A673 (cell line): ENCODE data around the gene MAST4. TPM values are rescaled to one million over a fixed set of nuclear protein-coding genes. Genes with fewer than 3 reads are reported as not detected.

Source experiments
- BruUV-seq: library from RNA; stranded (reverse); fragments of 400-500 nt; replicated peaks from 2 replicates; lab custom pipeline; 2021; lab: Mats Ljungman, UMichigan
- CTCF ChIA-PET: fragments of 300-600 bp; sonication (Branson Sonifier 250); formaldehyde crosslinking; loops from one replicate; lab custom pipeline; 2022; ENCODE audit warnings: antibody characterized with exemption; lab: Charles Lee
- POLR2A ChIA-PET: fragments of 300-600 bp; sonication (Branson Sonifier 250); formaldehyde crosslinking; loops from one replicate; lab custom pipeline; 2022; ENCODE audit warnings: antibody characterized with exemption; ENCODE audit not compliant: low non-redundant PET; lab: Charles Lee
- DNase-seq: peaks from one replicate; pipeline ENCODE4 v3.0.0-alpha.2; 2015; ENCODE audit warnings: low spot score
- H3K27ac ChIP-seq: fragments of 200-600 bp; sonication (generic); 2 replicates; pipeline ENCODE4 v1.5.1; 2016; ENCODE audit warnings: mixed run types, low read depth, mild to moderate bottlenecking, mixed read lengths, antibody characterized with exemption, low read length; ENCODE audit not compliant: poor library complexity, severe bottlenecking
- H3K27me3 ChIP-seq: fragments of 200-600 bp; sonication (generic); replicated peaks from 2 replicates; pipeline ENCODE4 v1.6.1; 2017; ENCODE audit warnings: mixed run types, low read depth, mild to moderate bottlenecking, mixed read lengths, antibody characterized with exemption, low read length; ENCODE audit not compliant: insufficient read depth, poor library complexity
- H3K36me3 ChIP-seq: fragments of 200-600 bp; sonication (generic); 2 replicates; pipeline ENCODE4 v1.6.1; 2016; ENCODE audit warnings: mixed run types, mild to moderate bottlenecking, mixed read lengths, antibody characterized with exemption, low read length; ENCODE audit not compliant: insufficient read depth, poor library complexity, severe bottlenecking
- H3K4me1 ChIP-seq: fragments of 200-600 bp; sonication (generic); 2 replicates; pipeline ENCODE4 v1.6.1; 2017; ENCODE audit warnings: mixed run types, mild to moderate bottlenecking, mixed read lengths, antibody characterized with exemption, low read length; ENCODE audit not compliant: insufficient read depth, poor library complexity, severe bottlenecking
- H3K4me3 ChIP-seq: fragments of 200-600 bp; sonication (generic); 2 replicates; pipeline ENCODE4 v1.5.1; 2016; ENCODE audit warnings: low read depth, mixed run types, mild to moderate bottlenecking, mixed read lengths, low read length; ENCODE audit not compliant: poor library complexity, severe bottlenecking
- H3K9me3 ChIP-seq: fragments of 200-600 bp; sonication (generic); 2 replicates; pipeline ENCODE4 v1.6.1; 2016; ENCODE audit warnings: mixed run types, low read depth, mild to moderate bottlenecking, mixed read lengths, antibody characterized with exemption, low read length; ENCODE audit not compliant: poor library complexity, severe bottlenecking
- EZH2 ChIP-seq: fragments of 200-600 bp; sonication (generic); IDR thresholded peaks from 2 replicates; pipeline ENCODE4 v1.6.1; 2017; ENCODE audit warnings: borderline replicate concordance, low read depth, mild to moderate bottlenecking, mixed read lengths, antibody characterized with exemption, low read length; ENCODE audit not compliant: poor library complexity, severe bottlenecking
- intact Hi-C: fragments of 100-400 bp; cut with micrococcal nuclease; formaldehyde crosslinking; loops from one replicate; pipeline ENCODE4 v1.10.0; 2022; ENCODE audit not compliant: unreplicated experiment
- total RNA-seq: library from RNA; stranded (reverse); gene quantifications from 2 replicates; pipeline ENCODE4 v1.2.3, GENCODE V29; 2021
- TF ChIP-seq, protein P1 (sequence below): fragments of 300-800, 200-600 bp; sonication (generic); conservative IDR thresholded peaks from 2 replicates; pipeline ENCODE4 v1.5.1; 2017; ENCODE audit warnings: low read depth, mild to moderate bottlenecking, antibody characterized with exemption, low read length, moderate library complexity, mixed read lengths

The MAST4 gene
- total RNA-seq, 1 experiment from 2014 or later = 4.5 TPM

DNA sequence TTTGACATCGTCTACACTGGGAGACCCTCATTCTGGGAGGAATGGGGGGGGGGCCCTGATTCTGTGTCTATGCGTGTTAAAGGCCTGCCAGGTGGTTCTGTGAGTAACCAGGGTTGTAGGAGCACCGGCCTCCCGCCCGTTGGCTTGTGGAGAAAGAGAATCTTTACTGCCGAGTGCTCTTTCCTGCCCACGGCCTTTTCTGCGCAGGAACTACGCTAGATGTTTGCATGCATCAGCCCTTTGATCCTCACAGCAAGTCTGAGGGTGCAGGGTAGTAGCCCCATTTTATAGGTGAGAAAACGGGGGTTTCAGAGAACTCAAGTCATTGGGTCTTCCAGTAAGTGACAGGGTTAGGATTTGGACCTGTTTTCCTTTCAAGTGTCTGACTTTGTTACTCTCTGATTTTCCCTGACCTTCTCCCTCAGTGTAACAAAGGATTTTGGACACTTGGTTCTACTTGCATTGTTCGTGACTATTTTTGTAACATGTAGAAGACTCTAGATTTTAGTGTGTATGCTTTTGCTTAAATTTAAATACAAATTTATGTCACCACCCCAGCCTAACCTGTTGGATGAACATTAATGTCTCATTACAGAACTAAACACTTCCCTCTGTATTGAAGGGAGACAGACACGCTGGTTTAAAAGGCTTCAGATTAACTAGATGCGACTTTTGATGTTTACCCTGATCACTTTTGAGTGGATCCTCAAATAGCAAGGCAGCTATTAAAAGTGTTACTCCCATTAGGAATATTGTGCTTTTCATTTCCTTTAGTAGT, 22.0 kb downstream of the MAST4 start:
- Histone ChIP-seq H3K4me3 (no peak overlapping the region), H3K36me3 (no peaks in the 10 kb centered on the region), H3K27ac (no peak overlapping the region), H3K9me3 (no peaks in the 10 kb centered on the region), H3K4me1 (no peaks in the 10 kb centered on the region), H3K27me3 (no peaks in the 10 kb centered on the region)
- BruUV-seq = no TSS peak
- TF ChIP-seq, protein P1, sequence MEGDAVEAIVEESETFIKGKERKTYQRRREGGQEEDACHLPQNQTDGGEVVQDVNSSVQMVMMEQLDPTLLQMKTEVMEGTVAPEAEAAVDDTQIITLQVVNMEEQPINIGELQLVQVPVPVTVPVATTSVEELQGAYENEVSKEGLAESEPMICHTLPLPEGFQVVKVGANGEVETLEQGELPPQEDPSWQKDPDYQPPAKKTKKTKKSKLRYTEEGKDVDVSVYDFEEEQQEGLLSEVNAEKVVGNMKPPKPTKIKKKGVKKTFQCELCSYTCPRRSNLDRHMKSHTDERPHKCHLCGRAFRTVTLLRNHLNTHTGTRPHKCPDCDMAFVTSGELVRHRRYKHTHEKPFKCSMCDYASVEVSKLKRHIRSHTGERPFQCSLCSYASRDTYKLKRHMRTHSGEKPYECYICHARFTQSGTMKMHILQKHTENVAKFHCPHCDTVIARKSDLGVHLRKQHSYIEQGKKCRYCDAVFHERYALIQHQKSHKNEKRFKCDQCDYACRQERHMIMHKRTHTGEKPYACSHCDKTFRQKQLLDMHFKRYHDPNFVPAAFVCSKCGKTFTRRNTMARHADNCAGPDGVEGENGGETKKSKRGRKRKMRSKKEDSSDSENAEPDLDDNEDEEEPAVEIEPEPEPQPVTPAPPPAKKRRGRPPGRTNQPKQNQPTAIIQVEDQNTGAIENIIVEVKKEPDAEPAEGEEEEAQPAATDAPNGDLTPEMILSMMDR = no peak
- no peak for TF ChIP-seq EZH2
- ChIA-PET POLR2A (no interaction called here), CTCF (no interaction called here)
- no peak for DNase-seq
- intact Hi-C loops = no loop called here

DNA sequence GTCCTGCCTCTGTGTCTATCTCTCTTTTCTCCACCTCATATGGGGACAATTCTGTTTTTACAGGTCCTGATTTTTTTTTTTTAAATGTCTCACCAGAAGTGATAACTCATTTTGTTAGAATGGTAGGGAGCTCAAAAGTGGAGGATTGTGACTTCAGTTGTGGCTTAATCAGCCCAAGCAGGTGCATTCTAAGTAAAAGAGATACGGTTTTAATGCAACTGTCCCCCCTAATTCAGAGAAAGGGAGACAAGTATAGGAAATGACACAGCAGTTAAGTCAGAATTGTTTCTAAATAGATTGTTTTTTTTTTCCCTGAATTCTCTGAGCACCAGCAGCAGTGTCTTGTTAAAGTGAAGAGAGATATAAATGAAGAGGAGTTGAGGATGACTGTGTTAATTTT, 24.5 kb downstream of the MAST4 start:
- no peaks in the 10 kb centered on the region for H3K27me3 ChIP-seq
- H3K4me3 ChIP-seq = no peak overlapping the region
- intact Hi-C loops = no loop called here
- BruUV-seq = no TSS peak
- ChIA-PET POLR2A (no interaction called here), CTCF (interaction anchor here (0.6 kb wide), 1 partner anchor 102 kb away, joined by 3 read pairs; no protein-coding TSS in a partner anchor)
- DNase-seq = no peak
- TF ChIP-seq EZH2 = no peak
- TF ChIP-seq, protein P1 = no peak
- no peaks in the 10 kb centered on the region for H3K4me1 ChIP-seq
- no peaks in the 10 kb centered on the region for H3K36me3 ChIP-seq
- no peaks in the 10 kb centered on the region for H3K9me3 ChIP-seq
- no peak overlapping the region for H3K27ac ChIP-seq

DNA sequence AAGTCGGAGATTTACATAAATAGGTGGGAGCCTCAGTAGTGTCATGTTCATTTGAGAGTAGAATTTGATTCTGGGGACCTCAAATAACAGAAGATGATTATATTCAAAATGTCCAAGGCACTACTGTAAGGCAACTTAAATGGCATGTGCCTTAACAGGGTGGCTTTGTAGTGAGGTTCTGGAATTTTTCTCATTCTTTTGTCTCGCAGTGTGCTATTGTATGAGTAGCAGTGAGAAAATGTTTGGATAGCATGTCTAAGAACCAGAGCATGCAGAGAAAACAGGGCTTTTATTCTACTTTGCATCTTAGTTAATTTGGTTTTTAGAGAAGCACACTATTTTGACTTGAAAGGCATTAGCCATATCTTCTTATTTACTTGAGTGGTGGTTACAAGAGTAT, 25.0 kb downstream of the MAST4 start:
- Histone ChIP-seq H3K4me1 (no peaks in the 10 kb centered on the region), H3K36me3 (no peaks in the 10 kb centered on the region), H3K27ac (no peak overlapping the region), H3K4me3 (no peak overlapping the region), H3K27me3 (no peaks in the 10 kb centered on the region), H3K9me3 (no peaks in the 10 kb centered on the region)
- ChIA-PET CTCF (interaction anchor here (0.6 kb wide), 1 partner anchor 102 kb away, joined by 3 read pairs; no protein-coding TSS in a partner anchor), POLR2A (no interaction called here)
- intact Hi-C loops = no loop called here
- no peak for DNase-seq
- BruUV-seq = no TSS peak
- TF ChIP-seq EZH2 = no peak
- TF ChIP-seq, protein P1 = no peak
